ENCODE measurements around the gene CRADD.

Gene CRADD

GRCh38 chr12:93836620-93837260, 159.6 kb downstream of the CRADD start:
- no peak overlapping the region for H3K27ac Mint-ChIP-seq
- DNase-seq = no peak

GRCh38 chr12:93838193-93838592, 161.0 kb downstream of the CRADD start:
- Mint-ChIP-seq H3K4me3 (no peak overlapping the region), H3K4me1 (no peaks in the 10 kb centered on the region), H3K27ac (no peak overlapping the region), H3K9me3 (no peaks in the 10 kb centered on the region), H3K27me3 (no peaks in the 10 kb centered on the region), H3K36me3 (ENCODE audit: low read depth) (no peaks in the 10 kb centered on the region)
- ATAC-seq = no peak
- no peak for DNase-seq

More at GRCh38 chr12:93836620-93837260, 159.6 kb downstream of the CRADD start:
- no peaks in the 10 kb centered on the region for H3K4me1 Mint-ChIP-seq
- no peaks in the 10 kb centered on the region for H3K27me3 Mint-ChIP-seq
- H3K9me3 Mint-ChIP-seq = no peaks in the 10 kb centered on the region
- ATAC-seq = no peak
- no peak overlapping the region for H3K4me3 Mint-ChIP-seq
- H3K36me3 Mint-ChIP-seq (ENCODE audit: low read depth) = no peaks in the 10 kb centered on the region

GRCh38 chr12:93839064-93839463, 161.9 kb downstream of the CRADD start:
- Mint-ChIP-seq H3K27ac (no peak overlapping the region), H3K4me1 (no peaks in the 10 kb centered on the region), H3K27me3 (no peaks in the 10 kb centered on the region), H3K9me3 (no peaks in the 10 kb centered on the region), H3K36me3 (ENCODE audit: low read depth) (no peaks in the 10 kb centered on the region), H3K4me3 (no peak overlapping the region)
- no peak for DNase-seq
- ATAC-seq = no peak

GRCh38 chr12:93841671-93842070, 164.5 kb downstream of the CRADD start:
- H3K4me1 Mint-ChIP-seq = peaks cover 2% of the 10 kb centered on the region
- no peaks in the 10 kb centered on the region for H3K36me3 Mint-ChIP-seq (ENCODE audit: low read depth)
- DNase-seq = no peak
- H3K27me3 Mint-ChIP-seq = no peaks in the 10 kb centered on the region
- no peak for ATAC-seq
- no peak overlapping the region for H3K27ac Mint-ChIP-seq
- no peak overlapping the region for H3K4me3 Mint-ChIP-seq
- no peaks in the 10 kb centered on the region for H3K9me3 Mint-ChIP-seq

GRCh38 chr12:93844164-93844784, 167.1 kb downstream of the CRADD start:
- Mint-ChIP-seq H3K27me3 (no peaks in the 10 kb centered on the region), H3K4me3 (no peak overlapping the region), H3K4me1 (peaks cover 23% of the 10 kb centered on the region), H3K36me3 (ENCODE audit: low read depth) (peaks cover 10% of the 10 kb centered on the region), H3K9me3 (peaks cover 4% of the 10 kb centered on the region), H3K27ac (no peak overlapping the region)
- DNase-seq = no peak
- no peak for ATAC-seq

GRCh38 chr12:93846936-93847516, 169.9 kb downstream of the CRADD start:
- DNase-seq (no peak), ATAC-seq (no peak)
- Mint-ChIP-seq H3K4me1 (peaks cover 35% of the 10 kb centered on the region), H3K4me3 (no peak overlapping the region), H3K36me3 (ENCODE audit: low read depth) (peaks cover 10% of the 10 kb centered on the region), H3K27me3 (no peaks in the 10 kb centered on the region), H3K9me3 (peaks cover 4% of the 10 kb centered on the region), H3K27ac (peak overlapping the region; percentile 44)

- Mint-ChIP-seq H3K4me1 (peaks cover 35% of the 10 kb centered on the region), H3K4me3 (no peak overlapping the region), H3K36me3 (ENCODE audit: low read depth) (peaks cover 10% of the 10 kb centered on the region), H3K27me3 (no peaks in the 10 kb centered on the region), H3K9me3 (peaks cover 4% of the 10 kb centered on the region), H3K27ac (peak overlapping the region; percentile 44)
- no peak for DNase-seq
- no peak for ATAC-seq
Measured at GRCh38 chr12:93847517-93848474, 170.6 kb downstream of the CRADD start.

- DNase-seq = no peak
- H3K27ac Mint-ChIP-seq = peak overlapping the region; percentile 26
- H3K9me3 Mint-ChIP-seq = peaks cover 4% of the 10 kb centered on the region
- peak overlapping the region; percentile 4 for H3K4me3 Mint-ChIP-seq
- peaks cover 10% of the 10 kb centered on the region for H3K36me3 Mint-ChIP-seq (ENCODE audit: low read depth)
- H3K27me3 Mint-ChIP-seq = no peaks in the 10 kb centered on the region
- H3K4me1 Mint-ChIP-seq = peaks cover 37% of the 10 kb centered on the region
- ATAC-seq = no peak
Measured at GRCh38 chr12:93848523-93849101, 171.4 kb downstream of the CRADD start.

GRCh38 chr12:93849946-93850345, 172.8 kb downstream of the CRADD start:
- DNase-seq (no peak), ATAC-seq (no peak)
- peaks cover 4% of the 10 kb centered on the region for H3K9me3 Mint-ChIP-seq
- H3K27me3 Mint-ChIP-seq = no peaks in the 10 kb centered on the region
- peaks cover 10% of the 10 kb centered on the region for H3K36me3 Mint-ChIP-seq (ENCODE audit: low read depth)
- H3K27ac Mint-ChIP-seq = no peak overlapping the region
- H3K4me3 Mint-ChIP-seq = no peak overlapping the region
- peaks cover 37% of the 10 kb centered on the region for H3K4me1 Mint-ChIP-seq

GRCh38 chr12:93850481-93851256, 173.5 kb downstream of the CRADD start:
- Mint-ChIP-seq H3K27me3 (no peaks in the 10 kb centered on the region), H3K9me3 (peaks cover 4% of the 10 kb centered on the region), H3K36me3 (ENCODE audit: low read depth) (peaks cover 10% of the 10 kb centered on the region), H3K27ac (no peak overlapping the region), H3K4me3 (no peak overlapping the region), H3K4me1 (peaks cover 37% of the 10 kb centered on the region)
- ATAC-seq = no peak
- no peak for DNase-seq

- DNase-seq (peak; percentile 10), ATAC-seq (peak; percentile 66)
- no peaks in the 10 kb centered on the region for H3K27me3 Mint-ChIP-seq
- peaks cover 10% of the 10 kb centered on the region for H3K36me3 Mint-ChIP-seq (ENCODE audit: low read depth)
- no peak overlapping the region for H3K27ac Mint-ChIP-seq
- H3K4me3 Mint-ChIP-seq = no peak overlapping the region
- peaks cover 4% of the 10 kb centered on the region for H3K9me3 Mint-ChIP-seq
- H3K4me1 Mint-ChIP-seq = peaks cover 37% of the 10 kb centered on the region
Measured at GRCh38 chr12:93851257-93851671, 174.1 kb downstream of the CRADD start.

GRCh38 chr12:93852173-93852591, 175.0 kb downstream of the CRADD start:
- Mint-ChIP-seq H3K4me1 (peaks cover 32% of the 10 kb centered on the region), H3K9me3 (peaks cover 4% of the 10 kb centered on the region), H3K4me3 (no peak overlapping the region), H3K27ac (no peak overlapping the region), H3K36me3 (ENCODE audit: low read depth) (peaks cover 10% of the 10 kb centered on the region), H3K27me3 (no peaks in the 10 kb centered on the region)
- DNase-seq (no peak), ATAC-seq (no peak)

- no peak for ATAC-seq
- H3K4me3 Mint-ChIP-seq = no peak overlapping the region
- peaks cover 16% of the 10 kb centered on the region for H3K4me1 Mint-ChIP-seq
- H3K27ac Mint-ChIP-seq = no peak overlapping the region
- H3K36me3 Mint-ChIP-seq (ENCODE audit: low read depth) = peaks cover 2% of the 10 kb centered on the region
- H3K9me3 Mint-ChIP-seq = no peaks in the 10 kb centered on the region
- DNase-seq = no peak
- no peaks in the 10 kb centered on the region for H3K27me3 Mint-ChIP-seq
Measured at GRCh38 chr12:93853698-93854478, 176.7 kb downstream of the CRADD start.

All from activated naive CD8-positive, alpha-beta T cell treated with anti-CD3 and anti-CD28 coated beads, Interleukin-2, amount 50 U/mL, for 24 hours (primary cell).